Right lobe of liver (tissue), 4 donors: Measurements from ENCODE around the gene GSTA4.

ENCODE experiments used
- POLR2A ChIP-seq: fragments of 450-650 bp; IDR thresholded peaks from one replicate; pipeline ENCODE4 v1.6.1; 2017; ENCODE audit warnings: antibody characterized with exemption, mild to moderate bottlenecking
- TF ChIP-seq, protein P1 (sequence below), 4 donors: fragments of 200-600 bp in 3 of 4; fragments of 450-650 bp in 1 of 4; IDR thresholded peaks; one replicate each; pipeline versions ENCODE4 v1.5.1 to v1.8.0; 2016 to 2022; ENCODE audit warnings: antibody characterized with exemption in 4 of 4, mild to moderate bottlenecking in 2 of 4
- donor health status: DM: no; HTN: no; CAD: no.
- donor health status: DM: no; HTN: no; CAD: no.
- donor health status: DM: no; HTN: yes; CAD: no.

DNA sequence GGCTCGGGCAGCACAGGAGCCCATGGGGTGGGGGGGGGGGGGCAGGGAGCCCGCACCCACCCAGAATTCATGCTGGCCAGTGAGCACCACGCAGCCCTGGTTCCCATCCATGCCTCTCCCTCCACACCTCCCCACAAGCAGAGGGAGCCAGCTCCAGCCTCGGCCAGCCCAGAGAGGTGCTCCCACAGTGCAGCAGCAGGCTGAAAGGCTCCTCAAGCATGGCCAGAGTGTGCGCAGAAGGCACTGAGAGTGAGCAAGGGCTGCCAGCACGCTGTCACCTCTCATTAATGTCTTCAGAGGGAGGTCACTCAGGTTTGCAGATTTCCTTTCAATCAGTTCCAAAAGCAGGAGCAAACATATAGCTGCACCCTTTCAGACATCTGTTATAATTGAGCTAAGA, 32.4 kb downstream of the GSTA4 start:
- TF ChIP-seq, protein P1, sequence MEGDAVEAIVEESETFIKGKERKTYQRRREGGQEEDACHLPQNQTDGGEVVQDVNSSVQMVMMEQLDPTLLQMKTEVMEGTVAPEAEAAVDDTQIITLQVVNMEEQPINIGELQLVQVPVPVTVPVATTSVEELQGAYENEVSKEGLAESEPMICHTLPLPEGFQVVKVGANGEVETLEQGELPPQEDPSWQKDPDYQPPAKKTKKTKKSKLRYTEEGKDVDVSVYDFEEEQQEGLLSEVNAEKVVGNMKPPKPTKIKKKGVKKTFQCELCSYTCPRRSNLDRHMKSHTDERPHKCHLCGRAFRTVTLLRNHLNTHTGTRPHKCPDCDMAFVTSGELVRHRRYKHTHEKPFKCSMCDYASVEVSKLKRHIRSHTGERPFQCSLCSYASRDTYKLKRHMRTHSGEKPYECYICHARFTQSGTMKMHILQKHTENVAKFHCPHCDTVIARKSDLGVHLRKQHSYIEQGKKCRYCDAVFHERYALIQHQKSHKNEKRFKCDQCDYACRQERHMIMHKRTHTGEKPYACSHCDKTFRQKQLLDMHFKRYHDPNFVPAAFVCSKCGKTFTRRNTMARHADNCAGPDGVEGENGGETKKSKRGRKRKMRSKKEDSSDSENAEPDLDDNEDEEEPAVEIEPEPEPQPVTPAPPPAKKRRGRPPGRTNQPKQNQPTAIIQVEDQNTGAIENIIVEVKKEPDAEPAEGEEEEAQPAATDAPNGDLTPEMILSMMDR (IDR thresholded peaks at IDR 0.05), result no peak
- no peak for TF ChIP-seq POLR2A
